HUDEP-2 (cell line): ENCODE data around the gene ACMSD.
"Not testable (repeated sequence)": the region's sequence is repeated elsewhere in the genome, so short reads cannot be mapped to it uniquely, and the experiment has no call there.

Experiments used
- DNase-seq, 76 experiments: peaks; one replicate each; lab custom pipeline; 2025; ENCODE audit not compliant: unreplicated experiment in 76 of 76; lab: John Stamatoyannopoulos, UW

ACMSD gene

GRCh38 chr2:134838143-134838620 is at the start of gene ACMSD:
Gene ACMSD, plus strand, starts transcription at chr2:134838616. Its CDS starts 67 bp downstream, at chr2:134838683.
- no peak for DNase-seq

- peak in 3 of 76 experiments; percentile 2 to 6 (median 6) for DNase-seq
Measured at GRCh38 chr2:134790487-134790886, 47.9 kb upstream of the ACMSD start.

GRCh38 chr2:134791616-134792015 is 46.8 kb upstream of the ACMSD start:
- no peak for DNase-seq

- no peak for DNase-seq
Measured at GRCh38 chr2:134792186-134792585, 46.2 kb upstream of the ACMSD start.

GRCh38 chr2:134795765-134796164 is 42.7 kb upstream of the ACMSD start:
- no peak for DNase-seq

- DNase-seq = no peak
Measured at GRCh38 chr2:134796373-134796772, 42.0 kb upstream of the ACMSD start.

- no peak for DNase-seq
Measured at GRCh38 chr2:134799936-134800335, 38.5 kb upstream of the ACMSD start.

GRCh38 chr2:134800341-134800740 is 38.1 kb upstream of the ACMSD start:
- no peak for DNase-seq

- DNase-seq = not testable (repeated sequence)
Measured at GRCh38 chr2:134803609-134804405, 34.6 kb upstream of the ACMSD start.

GRCh38 chr2:134815741-134816140 is 22.7 kb upstream of the ACMSD start:
- DNase-seq = no peak

- DNase-seq = no peak
Measured at GRCh38 chr2:134818321-134818720, 20.1 kb upstream of the ACMSD start.

GRCh38 chr2:134819334-134819733 is 19.1 kb upstream of the ACMSD start:
- DNase-seq = no peak

- no peak for DNase-seq
Measured at GRCh38 chr2:134823431-134823830, 15.0 kb upstream of the ACMSD start.

- DNase-seq = no peak
Measured at GRCh38 chr2:134823832-134824231, 14.6 kb upstream of the ACMSD start.

GRCh38 chr2:134825716-134826115 is 12.7 kb upstream of the ACMSD start:
- not testable (repeated sequence) for DNase-seq

- DNase-seq = no peak
Measured at GRCh38 chr2:134835471-134835870, 2.9 kb upstream of the ACMSD start.

GRCh38 chr2:134836986-134837385 is 1.4 kb upstream of the ACMSD start:
- no peak for DNase-seq

- DNase-seq = no peak
Measured at GRCh38 chr2:134839649-134840048, 1.2 kb downstream of the ACMSD start.

GRCh38 chr2:134842930-134843490 is 4.6 kb downstream of the ACMSD start:
- DNase-seq = no peak

GRCh38 chr2:134843968-134844367 is 5.6 kb downstream of the ACMSD start:
- DNase-seq = no peak

- no peak for DNase-seq
Measured at GRCh38 chr2:134845028-134845427, 6.6 kb downstream of the ACMSD start.

GRCh38 chr2:134845719-134846118 is 7.3 kb downstream of the ACMSD start:
- DNase-seq = no peak
